GM21390 (cell line): ENCODE results near the gene MXD4.

Experiments
- ATAC-seq: cut with Tn5 transposase; IDR thresholded peaks from one replicate; pipeline ENCODE4 v1.9.1; 2021; ENCODE audit not compliant: unreplicated experiment

MXD4 gene

DNA sequence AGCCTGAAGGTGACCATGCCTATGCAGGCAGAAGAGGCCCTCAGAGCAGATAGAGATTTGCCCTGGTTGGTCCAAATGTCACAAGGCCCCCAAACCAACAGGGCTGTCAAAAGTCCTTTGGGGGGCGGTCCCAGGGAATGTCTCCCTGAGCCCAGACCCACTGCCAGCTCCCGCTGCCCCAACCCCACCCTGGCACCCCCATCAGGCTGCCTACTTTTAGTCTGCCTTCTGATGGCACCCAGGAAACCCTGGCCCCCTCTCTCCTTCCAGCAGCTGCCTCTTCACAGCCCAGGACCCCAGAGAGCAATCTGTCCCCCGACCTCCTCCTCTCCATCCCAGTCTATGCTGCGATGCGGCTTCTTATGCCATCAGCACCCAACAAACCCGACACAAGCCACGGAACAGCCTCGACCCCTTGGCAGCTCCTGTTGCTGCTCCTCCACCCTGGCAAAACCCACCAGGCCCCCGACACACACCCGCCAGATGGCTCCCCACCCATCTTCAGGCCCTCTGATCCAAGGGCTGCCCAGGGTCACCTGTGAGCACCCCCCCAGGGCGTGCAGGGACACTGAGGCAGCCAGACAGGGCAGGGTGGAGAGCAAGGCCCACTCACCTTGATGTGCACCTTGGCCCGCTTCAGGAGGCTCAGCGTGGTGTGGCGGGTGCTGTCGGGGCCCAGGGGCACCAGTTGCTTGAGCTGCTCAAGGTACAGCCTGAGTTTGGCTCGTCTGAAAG is 9.9 kb downstream of the MXD4 start:
- ATAC-seq: no peak

- no peak for ATAC-seq
Measured at GRCh38 chr4:2251073-2251794, 10.7 kb downstream of the MXD4 start.

DNA sequence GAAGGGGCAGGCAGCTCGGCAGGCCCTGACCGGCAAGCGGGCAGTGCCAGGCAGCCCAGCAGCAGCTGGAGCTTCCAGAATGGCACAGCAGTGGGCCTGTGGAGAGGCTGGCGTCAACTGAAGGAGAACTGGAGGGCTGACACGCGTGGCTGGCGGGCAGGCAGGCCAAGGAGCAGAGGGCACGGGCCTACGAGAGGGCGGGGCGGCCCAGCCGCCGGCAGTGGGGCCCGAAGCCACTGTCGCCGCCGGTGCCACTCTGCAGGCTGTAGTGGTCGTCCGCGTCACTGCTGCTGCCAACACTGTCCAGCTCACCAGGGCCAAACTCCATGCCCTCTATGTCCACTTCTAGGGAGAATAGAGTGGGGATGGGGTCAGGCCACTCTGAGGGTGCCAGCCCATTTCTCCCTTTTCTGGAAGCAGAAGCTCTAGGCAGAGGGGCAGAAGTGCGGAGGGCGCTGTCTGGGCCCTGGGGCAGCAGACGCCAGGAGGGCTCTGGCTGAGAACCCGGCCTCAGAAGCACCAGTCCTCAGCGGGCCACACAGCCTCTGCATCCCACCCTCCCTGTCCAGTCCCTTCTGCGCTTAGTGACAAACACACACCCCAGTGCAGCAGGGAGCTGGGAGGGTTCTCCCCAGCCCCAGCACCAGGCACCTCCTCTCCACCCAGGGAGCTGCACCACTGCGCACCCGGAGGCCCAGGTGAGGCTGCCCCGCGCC is 11.4 kb downstream of the MXD4 start:
- ATAC-seq: no peak

GRCh38 chr4:2249526-2250356 is 12.2 kb downstream of the MXD4 start:
- no peak for ATAC-seq

DNA sequence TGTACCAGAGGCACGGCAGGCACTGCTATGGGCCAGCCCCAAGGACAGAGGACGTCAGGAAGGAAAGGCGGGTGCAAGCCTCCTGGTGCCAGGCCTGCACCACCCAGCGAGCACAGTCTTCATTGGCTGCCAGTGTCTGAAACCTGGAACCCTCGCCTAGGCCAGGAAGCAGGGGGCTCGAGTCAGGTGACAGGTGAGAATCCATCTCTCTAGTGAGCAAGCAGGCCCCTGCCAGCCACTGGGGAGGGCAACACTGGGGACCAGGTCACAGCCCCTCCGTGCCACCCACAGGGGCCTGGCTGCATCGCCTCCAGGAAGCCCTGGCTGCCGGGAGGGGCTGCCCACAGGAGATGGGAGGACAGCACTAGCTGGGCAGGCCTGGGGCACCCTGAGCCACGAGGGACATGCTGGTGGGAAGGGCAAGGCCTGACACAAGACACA is 13.1 kb downstream of the MXD4 start:
- ATAC-seq: no peak

- ATAC-seq: no peak
Measured at GRCh38 chr4:2248044-2248780, 13.7 kb downstream of the MXD4 start.

- ATAC-seq: no peak
Measured at GRCh38 chr4:2247128-2248043, 14.5 kb downstream of the MXD4 start.

DNA sequence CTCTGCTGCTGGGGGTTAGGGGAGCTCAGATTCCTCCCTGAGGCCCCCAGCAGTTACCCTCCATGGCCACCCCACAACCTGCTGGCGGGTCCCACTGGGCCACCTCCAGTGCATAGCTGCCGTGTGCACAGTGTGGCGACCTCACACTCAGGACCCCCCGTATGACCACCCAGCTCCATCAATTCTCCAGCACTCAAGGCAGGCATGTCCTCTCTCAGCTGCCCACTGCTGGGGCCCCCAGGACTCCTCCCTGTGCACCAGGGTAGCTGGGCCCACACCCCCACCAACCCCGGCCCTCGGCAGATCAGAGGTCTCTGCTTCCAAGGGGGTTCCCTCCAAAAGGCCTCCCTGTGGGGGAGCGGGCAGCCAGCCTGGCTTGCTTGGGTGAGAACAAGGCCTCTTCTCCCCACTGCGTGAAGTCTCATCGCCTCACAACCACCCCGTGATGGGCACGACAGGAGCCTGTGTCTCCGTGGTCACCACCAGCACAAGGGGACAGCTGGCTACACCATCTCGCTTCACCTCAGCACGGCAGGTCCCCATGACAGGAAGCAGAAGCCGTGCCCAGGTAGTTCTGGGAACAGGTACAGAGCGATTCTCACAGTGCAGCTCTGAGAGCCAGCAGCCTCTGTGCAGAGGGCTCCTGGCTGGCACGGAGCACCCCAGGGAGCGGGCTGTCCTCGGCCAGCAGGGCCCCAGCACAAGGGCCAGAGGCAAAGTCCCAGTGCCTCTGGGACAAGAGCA is 15.4 kb downstream of the MXD4 start:
- ATAC-seq: no peak

DNA sequence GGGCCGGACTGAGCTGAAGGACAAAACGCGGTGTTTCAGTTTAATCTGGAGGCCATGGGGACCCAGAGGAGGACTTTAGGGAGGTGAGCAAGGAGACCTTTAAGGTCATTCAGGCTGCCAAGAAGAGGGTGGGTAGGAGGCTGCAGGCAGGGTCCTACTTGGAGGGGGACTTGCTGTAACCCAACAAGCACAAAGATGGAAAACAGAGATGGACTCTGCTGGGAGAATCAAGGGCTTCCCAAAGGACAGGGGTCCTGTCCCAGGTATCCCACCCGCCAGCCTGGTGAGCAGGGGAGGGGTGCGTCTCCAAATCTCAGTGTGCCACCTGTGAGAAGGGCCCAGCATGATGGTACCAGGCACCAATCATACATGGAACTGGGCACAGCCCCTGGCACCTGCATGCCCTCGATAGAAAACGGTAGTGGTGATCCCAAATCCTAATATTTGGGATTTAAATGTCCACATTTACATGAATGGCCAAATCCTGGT is 16.1 kb downstream of the MXD4 start:
- no peak for ATAC-seq

GRCh38 chr4:2245057-2245786 is 16.7 kb downstream of the MXD4 start:
- ATAC-seq: no peak

GRCh38 chr4:2243681-2244380 is 18.1 kb downstream of the MXD4 start:
- no peak for ATAC-seq

- peak; percentile 83 for ATAC-seq
Measured at GRCh38 chr4:2241410-2242353, 20.2 kb downstream of the MXD4 start, which contains the start of the genes HAUS3 and POLN. HAUS3 (minus strand) TSS chr4:2242121; CDS start chr4:2240946, 1,175 bp downstream. POLN (minus strand) TSS chr4:2242121; CDS start chr4:2229231, 12,890 bp downstream.

DNA sequence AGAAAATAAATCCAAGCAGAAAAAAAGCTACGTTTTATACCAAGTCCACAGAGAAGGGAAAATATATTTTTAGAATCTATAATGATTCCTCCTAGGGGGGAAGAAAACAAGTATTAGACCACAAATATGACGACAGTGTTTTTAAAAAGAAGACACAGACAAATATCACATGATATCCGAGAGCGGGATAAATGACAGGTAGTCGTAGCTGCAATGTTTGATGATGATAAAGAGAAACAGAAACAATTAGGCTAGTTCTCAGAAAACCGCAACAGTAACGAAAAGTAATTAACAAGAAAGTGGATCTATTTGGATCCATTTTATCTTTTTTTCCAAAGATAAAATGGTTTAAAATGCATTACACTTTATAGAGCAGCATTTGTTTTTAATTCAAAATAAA is 20.9 kb downstream of the MXD4 start:
- no peak for ATAC-seq

DNA sequence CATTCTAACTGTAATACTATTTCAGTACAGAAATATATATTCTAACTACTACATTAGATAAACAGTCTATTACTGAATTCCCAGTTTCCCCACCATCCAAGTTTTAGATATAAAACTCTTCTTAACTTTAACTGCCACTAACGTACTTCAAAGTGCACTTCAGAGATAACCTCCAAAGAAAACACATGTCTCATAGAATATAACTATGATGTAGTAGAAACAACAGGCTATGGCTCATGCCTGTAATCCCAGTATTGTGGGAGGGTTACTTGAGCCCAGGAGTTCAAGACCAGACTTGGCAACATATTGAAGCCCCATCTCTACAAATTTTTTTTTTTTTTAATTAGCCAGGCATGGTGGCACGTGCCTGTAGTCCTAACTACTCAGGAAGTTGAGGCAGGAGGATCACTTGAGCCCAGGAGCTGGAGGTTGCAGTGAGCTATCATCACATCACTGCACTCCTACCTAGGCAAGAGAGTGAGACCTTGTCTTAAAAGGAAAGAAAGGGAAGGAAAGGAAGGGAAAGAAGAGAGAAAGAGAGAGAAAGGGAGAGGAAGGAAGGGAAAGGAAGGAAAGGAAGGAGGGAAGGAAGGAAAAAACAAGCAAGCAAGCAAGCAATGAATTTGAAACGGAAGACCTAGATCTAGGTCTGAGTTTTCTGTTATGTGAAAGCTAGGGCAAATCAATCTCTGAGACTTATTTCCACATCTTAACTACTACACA is 24.8 kb downstream of the MXD4 start:
- no peak for ATAC-seq

GRCh38 chr4:2231082-2231481 is 30.8 kb downstream of the MXD4 start:
- ATAC-seq: no peak
